ENCODE results near the gene MRPS31.

MRPS31 gene
- total RNA-seq: 11.5 to 23.6 reads per million in 2 donors

GRCh38 chr13:40770934-40771618 is at the start of gene MRPS31:
Gene MRPS31, minus strand, starts transcription at chr13:40771190. Its CDS starts 54 bp downstream, at chr13:40771136.
- DNase-seq: peak; percentile 82 to 97 (median 91)

- DNase-seq: no peak
Observed at GRCh38 chr13:40819797-40820315, 48.9 kb upstream of the MRPS31 start.

- no peak for DNase-seq
Observed at GRCh38 chr13:40818926-40819325, 47.9 kb upstream of the MRPS31 start.

GRCh38 chr13:40814803-40815202 is 43.8 kb upstream of the MRPS31 start:
- no peak for DNase-seq

- DNase-seq: peak in 1 of 5 experiments; percentile 55
Observed at GRCh38 chr13:40813667-40814454, 42.9 kb upstream of the MRPS31 start.

GRCh38 chr13:40812724-40813445 is 41.9 kb upstream of the MRPS31 start:
- DNase-seq: no peak

- no peak for DNase-seq
Observed at GRCh38 chr13:40812102-40812501, 41.1 kb upstream of the MRPS31 start.

- no peak for DNase-seq
Observed at GRCh38 chr13:40809471-40809870, 38.5 kb upstream of the MRPS31 start.

GRCh38 chr13:40806241-40806640 is 35.3 kb upstream of the MRPS31 start:
- DNase-seq: no peak

- no peak for DNase-seq
Observed at GRCh38 chr13:40803316-40803715, 32.3 kb upstream of the MRPS31 start.

- no peak for DNase-seq
Observed at GRCh38 chr13:40801255-40802217, 30.5 kb upstream of the MRPS31 start.

GRCh38 chr13:40800559-40800958 is 29.6 kb upstream of the MRPS31 start:
- no peak for DNase-seq

GRCh38 chr13:40799508-40799907 is 28.5 kb upstream of the MRPS31 start:
- peak in 1 of 5 experiments; percentile 32 for DNase-seq

- peak in 1 of 5 experiments; percentile 59 for DNase-seq
Observed at GRCh38 chr13:40798380-40798779, 27.4 kb upstream of the MRPS31 start.

GRCh38 chr13:40796649-40797048 is 25.7 kb upstream of the MRPS31 start:
- DNase-seq: no peak

- no peak for DNase-seq
Observed at GRCh38 chr13:40794414-40795368, 23.7 kb upstream of the MRPS31 start.

GRCh38 chr13:40793339-40793738 is 22.3 kb upstream of the MRPS31 start:
- no peak for DNase-seq

- no peak for DNase-seq
Observed at GRCh38 chr13:40792284-40793051, 21.5 kb upstream of the MRPS31 start.

GRCh38 chr13:40790154-40790616 is 19.2 kb upstream of the MRPS31 start:
- DNase-seq: no peak
